Fibroblast of mammary gland (primary cell): ENCODE data around the gene CKAP2.

Source experiments
- DNase-seq: peaks from one replicate; pipeline ENCODE4 v3.0.0-alpha.2; 2010; ENCODE audit warnings: low read depth
- H3K4me3 ChIP-seq: 2 replicates; pipeline ENCODE4 v1.5.1; 2011; ENCODE audit warnings: low read depth, mild to moderate bottlenecking, low read length, moderate library complexity; ENCODE audit not compliant: control insufficient read depth
- CTCF ChIP-seq: conservative IDR thresholded peaks from 2 replicates; pipeline ENCODE4 v1.5.1; 2011; ENCODE audit warnings: low read depth, low read length, inconsistent platforms; ENCODE audit not compliant: control insufficient read depth, insufficient read depth

CKAP2 gene

DNA sequence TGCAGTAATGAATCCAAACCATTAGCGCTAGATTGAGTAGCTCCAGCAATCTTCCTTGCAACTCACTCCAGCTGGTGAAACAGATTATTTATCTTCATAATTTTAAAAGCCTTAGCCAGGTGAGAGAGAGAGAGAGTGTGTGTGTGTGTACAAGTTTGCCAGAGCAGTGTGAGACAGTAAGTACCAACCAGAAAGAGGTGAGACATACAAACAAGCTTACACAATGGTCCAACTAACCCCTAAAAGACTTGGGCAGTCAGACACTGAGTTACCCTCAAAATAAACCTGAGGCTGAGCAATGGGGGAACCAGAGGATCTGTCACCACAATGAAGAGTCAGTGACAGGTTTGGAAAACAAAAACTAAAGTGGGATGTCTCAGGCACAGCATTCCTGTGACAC, 41.2 kb upstream of the CKAP2 start:
- TF ChIP-seq CTCF, result no peak
- H3K4me3 ChIP-seq, result no peak overlapping the region
- DNase-seq, result no peak

DNA sequence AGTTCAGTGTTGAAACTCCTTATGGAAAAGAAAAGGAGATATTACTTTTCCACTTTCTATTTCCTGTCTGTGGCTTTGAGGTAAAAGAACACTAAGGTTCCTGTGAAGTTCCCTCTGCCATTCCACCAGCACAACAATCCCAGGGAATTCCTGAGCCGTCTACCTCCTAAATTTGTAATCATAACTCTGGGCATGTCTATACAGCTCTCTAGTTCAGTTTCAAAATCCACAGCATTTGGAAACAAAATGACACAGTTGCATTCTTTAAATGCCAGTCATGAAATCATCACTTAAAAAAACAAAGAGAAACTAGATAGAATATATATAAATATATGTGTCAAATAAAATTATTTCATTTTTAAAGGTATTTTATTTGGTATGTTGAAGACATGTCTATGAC, 40.3 kb upstream of the CKAP2 start:
- no peak for TF ChIP-seq CTCF
- no peak overlapping the region for H3K4me3 ChIP-seq
- peak; percentile 54 for DNase-seq

GRCh38 chr13:52419080-52419479, 36.2 kb upstream of the CKAP2 start:
- DNase-seq, result no peak
- TF ChIP-seq CTCF, result no peak
- no peak overlapping the region for H3K4me3 ChIP-seq

GRCh38 chr13:52421216-52421615, 34.1 kb upstream of the CKAP2 start:
- no peak overlapping the region for H3K4me3 ChIP-seq
- no peak for DNase-seq
- TF ChIP-seq CTCF, result no peak

GRCh38 chr13:52428295-52428694, 27.0 kb upstream of the CKAP2 start:
- H3K4me3 ChIP-seq, result no peak overlapping the region
- TF ChIP-seq CTCF, result no peak
- no peak for DNase-seq

DNA sequence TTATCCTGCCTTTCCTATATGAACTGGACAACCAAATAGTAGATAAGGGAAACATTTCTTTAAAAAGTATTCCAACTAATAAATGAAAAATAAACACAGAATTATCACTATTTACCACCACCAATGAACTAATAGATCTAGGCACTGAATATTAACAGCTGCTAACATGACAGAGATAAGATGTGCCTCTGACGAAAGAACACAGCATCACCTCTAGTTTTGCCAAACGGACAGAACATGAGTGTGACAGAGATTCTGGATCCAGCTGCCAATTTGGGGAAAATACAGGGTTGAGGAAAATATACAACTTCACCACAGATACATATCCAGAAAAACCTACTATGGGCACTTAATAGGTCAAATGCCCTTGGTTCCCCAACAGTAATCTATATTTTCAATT, 22.8 kb upstream of the CKAP2 start:
- no peak for TF ChIP-seq CTCF
- H3K4me3 ChIP-seq, result no peak overlapping the region
- DNase-seq, result no peak

- no peak for DNase-seq
- no peak for TF ChIP-seq CTCF
- no peak overlapping the region for H3K4me3 ChIP-seq
Observed at GRCh38 chr13:52446265-52446664, 9.0 kb upstream of the CKAP2 start.
